Measurements from ENCODE around the gene FASN. TPM values are rescaled to one million over a fixed set of nuclear protein-coding genes. Genes with fewer than 3 reads are reported as not detected.

Gene FASN
- total RNA-seq, 1 experiment from 2014 or later: 28.7 TPM

Other genes with a start within 250 kb of the FASN start
- gene P4HB, start 237.7 kb downstream of the FASN start, total RNA-seq (2014; rRNA removed; shearing (Covaris generic)): 666 and 757 TPM in 2 replicates
- gene ARHGDIA, start 226.9 kb downstream of the FASN start, total RNA-seq (2014; rRNA removed; shearing (Covaris generic)): 137 and 170 TPM in 2 replicates
- gene ALYREF, start 206.7 kb downstream of the FASN start, total RNA-seq (2014; rRNA removed; shearing (Covaris generic)): 159 and 274 TPM in 2 replicates
- gene ANAPC11, start 206.5 kb downstream of the FASN start, total RNA-seq (2014; rRNA removed; shearing (Covaris generic)): 241 and 342 TPM in 2 replicates
- gene NPB, start 196.0 kb downstream of the FASN start, total RNA-seq (2014; rRNA removed; shearing (Covaris generic)): 3.7 and 3.9 TPM in 2 replicates
- gene PCYT2, start 186.8 kb downstream of the FASN start, total RNA-seq (2014; rRNA removed; shearing (Covaris generic)): 39.7 and 45.7 TPM in 2 replicates
- gene SIRT7, start 180.1 kb downstream of the FASN start, total RNA-seq (2014; rRNA removed; shearing (Covaris generic)): 10.0 and 10.1 TPM in 2 replicates
- gene MAFG, start 170.5 kb downstream of the FASN start, total RNA-seq (2014; rRNA removed; shearing (Covaris generic)): 10.1 TPM in 2 replicates
- 36.4 and 53.4 TPM in 2 replicates for gene PYCR1, start 160.9 kb downstream of the FASN start, total RNA-seq (2014; rRNA removed; shearing (Covaris generic))
- gene MYADML2, start 151.0 kb downstream of the FASN start, total RNA-seq (2014; rRNA removed; shearing (Covaris generic)): not detected in 2 replicates
- 0.24 TPM in 1 of 2 replicates, not detected in the other for gene NOTUM, start 137.0 kb downstream of the FASN start, total RNA-seq (2014; rRNA removed; shearing (Covaris generic))
- gene ASPSCR1, start 120.6 kb downstream of the FASN start, total RNA-seq (2014; rRNA removed; shearing (Covaris generic)): 18.1 and 18.5 TPM in 2 replicates
- gene CENPX, start 75.4 kb downstream of the FASN start, total RNA-seq (2014; rRNA removed; shearing (Covaris generic)): 119 and 144 TPM in 2 replicates
- gene LRRC45, start 74.9 kb downstream of the FASN start, total RNA-seq (2014; rRNA removed; shearing (Covaris generic)): 8.1 and 17.6 TPM in 2 replicates
- gene RAC3, start 66.6 kb downstream of the FASN start, total RNA-seq (2014; rRNA removed; shearing (Covaris generic)): 10.7 and 13.1 TPM in 2 replicates
- 82.2 and 86.2 TPM in 2 replicates for gene DCXR, start 60.5 kb downstream of the FASN start, total RNA-seq (2014; rRNA removed; shearing (Covaris generic))
- 12.9 and 14.3 TPM in 2 replicates for gene RFNG, start 46.4 kb downstream of the FASN start, total RNA-seq (2014; rRNA removed; shearing (Covaris generic))
- 84.0 and 94.3 TPM in 2 replicates for gene GPS1, start 46.3 kb downstream of the FASN start, total RNA-seq (2014; rRNA removed; shearing (Covaris generic))
- gene DUS1L, start 32.4 kb downstream of the FASN start, total RNA-seq (2014; rRNA removed; shearing (Covaris generic)): 34.0 and 39.3 TPM in 2 replicates
- 3.7 and 5.0 TPM in 2 replicates for gene CCDC57, start 114.6 kb upstream of the FASN start, total RNA-seq (2014; rRNA removed; shearing (Covaris generic))
- gene SLC16A3, start 130.8 kb upstream of the FASN start, total RNA-seq (2014; rRNA removed; shearing (Covaris generic)): 104 and 207 TPM in 2 replicates
- 20.4 and 22.6 TPM in 2 replicates for gene CSNK1D, start 175.5 kb upstream of the FASN start, total RNA-seq (2014; rRNA removed; shearing (Covaris generic))
- gene CD7, start 219.4 kb upstream of the FASN start, total RNA-seq (2014; rRNA removed; shearing (Covaris generic)): not detected in 2 replicates
- 17.2 and 19.7 TPM in 2 replicates for gene SECTM1, start 235.5 kb upstream of the FASN start, total RNA-seq (2014; rRNA removed; shearing (Covaris generic))

All from RPMI7951 (cell line).